ENCODE measurements around the gene NEXN.

NEXN gene

GRCh38 chr1:77888081-77888780, at the start of gene NEXN:
Gene NEXN, plus strand, starts transcription at chr1:77888624. Its CDS starts 27,483 bp downstream, at chr1:77916107.
- DNase-seq = no peak

GRCh38 chr1:77841574-77841973, 46.9 kb upstream of the NEXN start:
- no peak for DNase-seq

GRCh38 chr1:77845951-77846350, 42.5 kb upstream of the NEXN start:
- no peak for DNase-seq

GRCh38 chr1:77846966-77847365, 41.5 kb upstream of the NEXN start:
- DNase-seq = no peak

GRCh38 chr1:77847621-77848080, 40.8 kb upstream of the NEXN start:
- no peak for DNase-seq

- no peak for DNase-seq
Measured at GRCh38 chr1:77850082-77850481, 38.3 kb upstream of the NEXN start.

GRCh38 chr1:77857552-77857951, 30.9 kb upstream of the NEXN start:
- DNase-seq = no peak

- DNase-seq = no peak
Measured at GRCh38 chr1:77858725-77859124, 29.7 kb upstream of the NEXN start.

- DNase-seq = no peak
Measured at GRCh38 chr1:77859248-77859647, 29.2 kb upstream of the NEXN start.

GRCh38 chr1:77866296-77866695, 22.1 kb upstream of the NEXN start:
- no peak for DNase-seq

- DNase-seq = no peak
Measured at GRCh38 chr1:77872645-77873044, 15.8 kb upstream of the NEXN start.

- no peak for DNase-seq
Measured at GRCh38 chr1:77873461-77873860, 15.0 kb upstream of the NEXN start.

- no peak for DNase-seq
Measured at GRCh38 chr1:77874804-77875445, 13.5 kb upstream of the NEXN start.

GRCh38 chr1:77876884-77877283, 11.5 kb upstream of the NEXN start:
- no peak for DNase-seq

GRCh38 chr1:77881061-77881460, 7.4 kb upstream of the NEXN start:
- DNase-seq = no peak

GRCh38 chr1:77882411-77882810, 6.0 kb upstream of the NEXN start:
- DNase-seq = no peak

GRCh38 chr1:77888781-77889642, 588 bp downstream of the NEXN start:
- no peak for DNase-seq

- DNase-seq = no peak
Measured at GRCh38 chr1:77889671-77890070, 1.2 kb downstream of the NEXN start.

- no peak for DNase-seq
Measured at GRCh38 chr1:77891200-77891599, 2.8 kb downstream of the NEXN start.

GRCh38 chr1:77899647-77900320, 11.4 kb downstream of the NEXN start:
- DNase-seq = no peak

GRCh38 chr1:77900687-77901293, 12.4 kb downstream of the NEXN start:
- peak; percentile 17 for DNase-seq

GRCh38 chr1:77905603-77906002, 17.2 kb downstream of the NEXN start:
- no peak for DNase-seq

Measured in NCI-H2029 treated with DMSO at 0.1 percent for 48 hours (cell line).